IMR-90 (cell line): ENCODE data around the gene HRH1. TPM values are rescaled to one million over a fixed set of nuclear protein-coding genes. Genes with fewer than 3 reads are reported as not detected.
A peak's percentile ranks its signal among the peaks of the same experiment; 100 is the strongest.
"Not testable (repeated sequence)": the region's sequence is repeated elsewhere in the genome, so short reads cannot be mapped to it uniquely, and the experiment has no call there.

ENCODE experiments used
- ATAC-seq: fragments of 200-7000 bp; cut with Tn5 transposase; 2 replicates; pipeline ENCODE4 v1.9.1; 2020; ENCODE audit warnings: low read depth, mild to moderate bottlenecking, moderate library complexity
- BruUV-seq: library from RNA; stranded (reverse); fragments of 400-500 nt; replicated peaks from 2 replicates; lab custom pipeline; 2021; lab: Mats Ljungman, UMichigan
- CTCF ChIA-PET: fragments of 300-600 bp; formaldehyde crosslinking; extraction: SDS; loops from one replicate; lab custom pipeline; 2021; ENCODE audit warnings: antibody characterized with exemption; lab: Yijun Ruan, JAX
- POLR2A ChIA-PET: fragments of 300-600 bp; sonication (Branson Sonifier 250); formaldehyde crosslinking; loops from one replicate; lab custom pipeline; 2022; ENCODE audit warnings: antibody characterized with exemption; ENCODE audit not compliant: unreplicated experiment; lab: Charles Lee
- DNase-seq: peaks from one replicate; pipeline ENCODE4 v3.0.0; 2013
- H2AFZ ChIP-seq: replicated peaks from 2 replicates; pipeline ENCODE3; 2013; ENCODE audit warnings: low read length, mild to moderate bottlenecking; ENCODE audit not compliant: poor library complexity
- H2AK5ac ChIP-seq: 2 replicates; pipeline ENCODE4 v1.6.1; 2013; ENCODE audit warnings: low read depth, low read length, inconsistent platforms
- H2AK9ac ChIP-seq: replicated peaks from 2 replicates; pipeline ENCODE3; 2013; ENCODE audit warnings: mild to moderate bottlenecking, low read depth, low read length, moderate library complexity; ENCODE audit not compliant: poor library complexity
- H2BK120ac ChIP-seq: 2 replicates; pipeline ENCODE4 v1.6.1; 2013; ENCODE audit warnings: low read depth, low read length, inconsistent platforms
- H2BK15ac ChIP-seq: 3 replicates; pipeline ENCODE4 v1.6.1; 2013; ENCODE audit warnings: low read depth, low read length, inconsistent platforms
- H2BK20ac ChIP-seq: 2 replicates; pipeline ENCODE4 v1.6.1; 2013; ENCODE audit warnings: low read depth, mild to moderate bottlenecking, inconsistent platforms, low read length, moderate library complexity
- H2BK5ac ChIP-seq: 2 replicates; pipeline ENCODE4 v1.6.1; 2013; ENCODE audit warnings: mild to moderate bottlenecking, low read depth, low read length, inconsistent platforms; ENCODE audit not compliant: poor library complexity, severe bottlenecking
- H3K14ac ChIP-seq: replicated peaks from 2 replicates; pipeline ENCODE4 v1.6.1; 2013; ENCODE audit warnings: low read depth, low read length, inconsistent platforms
- H3K18ac ChIP-seq: 2 replicates; pipeline ENCODE4 v1.6.1; 2013; ENCODE audit warnings: low read depth, low read length, control low read depth
- H3K23ac ChIP-seq: 2 replicates; pipeline ENCODE4 v1.6.1; 2013; ENCODE audit warnings: low read depth, low read length, inconsistent platforms
- H3K27ac ChIP-seq: 2 replicates; pipeline ENCODE4 v1.5.1; 2013; ENCODE audit warnings: mild to moderate bottlenecking, control low read depth, low read length; ENCODE audit not compliant: insufficient read depth
- H3K27me3 ChIP-seq: 2 replicates; pipeline ENCODE4 v1.6.1; 2013; ENCODE audit warnings: low read length; ENCODE audit not compliant: control insufficient read depth, insufficient read depth
- H3K36me3 ChIP-seq: 2 replicates; pipeline ENCODE4 v1.6.1; 2013; ENCODE audit warnings: low read length, mixed read lengths; ENCODE audit not compliant: control insufficient read depth, insufficient read depth
- H3K4ac ChIP-seq: 2 replicates; pipeline ENCODE4 v1.6.1; 2013; ENCODE audit warnings: low read depth, low read length, inconsistent platforms
- H3K4me1 ChIP-seq: 2 replicates; pipeline ENCODE4 v1.6.1; 2013; ENCODE audit warnings: low read length, mixed read lengths; ENCODE audit not compliant: control insufficient read depth, insufficient read depth
- H3K4me2 ChIP-seq: 2 replicates; pipeline ENCODE4 v1.6.1; 2013; ENCODE audit warnings: low read depth, mild to moderate bottlenecking, control low read depth, low read length, moderate library complexity
- H3K4me3 ChIP-seq: 2 replicates; pipeline ENCODE4 v1.5.1; 2013; ENCODE audit warnings: low read depth, mild to moderate bottlenecking, control low read depth, low read length, moderate library complexity; ENCODE audit not compliant: insufficient read depth
- H3K56ac ChIP-seq: 2 replicates; pipeline ENCODE4 v1.6.1; 2013; ENCODE audit warnings: low read length, inconsistent platforms; ENCODE audit not compliant: insufficient read depth; ENCODE audit errors: extremely low read depth
- H3K79me1 ChIP-seq, 2 experiments: 2 replicates each; pipeline ENCODE4 v1.6.1; 2013; ENCODE audit warnings: low read length in 2 of 2, inconsistent platforms in 1 of 2, low read depth in 1 of 2
- H3K9ac ChIP-seq: 2 replicates; pipeline ENCODE4 v1.6.1; 2013; ENCODE audit warnings: low read depth, low read length, control low read depth
- H3K9me1 ChIP-seq: 2 replicates; pipeline ENCODE4 v1.6.1; 2013; ENCODE audit warnings: low read length, inconsistent platforms; ENCODE audit not compliant: insufficient read depth
- H3K9me3 ChIP-seq: 2 replicates; pipeline ENCODE4 v1.6.1; 2013; ENCODE audit warnings: low read length; ENCODE audit not compliant: control insufficient read depth, insufficient read depth
- H4K20me1 ChIP-seq: 2 replicates; pipeline ENCODE4 v1.6.1; 2013; ENCODE audit warnings: low read length, inconsistent platforms; ENCODE audit not compliant: insufficient read depth
- H4K5ac ChIP-seq: 2 replicates; pipeline ENCODE4 v1.6.1; 2013; ENCODE audit warnings: mild to moderate bottlenecking, low read depth, low read length, control low read depth
- H4K8ac ChIP-seq, 2 experiments: 2 replicates each; pipeline ENCODE4 v1.6.1; 2013; ENCODE audit warnings: low read depth in 2 of 2, low read length in 2 of 2, control low read depth in 1 of 2, inconsistent platforms in 1 of 2
- H4K91ac ChIP-seq: 2 replicates; pipeline ENCODE4 v1.6.1; 2013; ENCODE audit warnings: low read depth, low read length, inconsistent platforms; ENCODE audit not compliant: insufficient read depth
- WGBS, 2 experiments: methylation state at CpG; one replicate each; pipeline versions ENCODE4 v1.1.5 to v1.1.7; 2013; ENCODE audit warnings: missing lambda C conversion rate in 2 of 2; ENCODE audit not compliant: insufficient read length in 1 of 2; ENCODE audit errors: extremely low coverage in 2 of 2; 5-methylcytosine and 5-hydroxymethylcytosine counted together
- dilution Hi-C: fragments of 300-500 bp; cut with HindIII; formaldehyde crosslinking; loops from one replicate; pipeline ENCODE4 v1.14.3; 2018; ENCODE audit warnings: low sequenced_read_pairs; ENCODE audit not compliant: unreplicated experiment
- in situ Hi-C: fragments of 300-500 bp; cut with MboI; formaldehyde crosslinking; loops from 3 replicates; pipeline ENCODE4 v1.14.3; 2019; ENCODE audit warnings: low sequenced_read_pairs, inconsistent platforms, mixed read lengths
- intact Hi-C: fragments of 100-400 bp; cut with micrococcal nuclease; formaldehyde crosslinking; loops from 2 replicates; pipeline ENCODE4 v1.10.0; 2022
- polyA plus RNA-seq, 3 experiments: library from polyadenylated mRNA; depleted of rRNA; stranded (reverse); fragments of >200 nt; gene quantifications; 2 replicates each; pipeline ENCODE4 v1.2.3, GENCODE V29; 2012; ENCODE audit warnings: low replicate concordance in 1 of 3
- total RNA-seq: library from RNA; depleted of rRNA; stranded (reverse); fragments of >200 nt; gene quantifications from 2 replicates; pipeline ENCODE4 v1.2.3, GENCODE V29; 2012

HRH1 gene
- total and polyA plus RNA-seq, 2 of the 4 experiments (the other 2 are of a cell fraction) = 7.6 to 16.1 TPM

DNA sequence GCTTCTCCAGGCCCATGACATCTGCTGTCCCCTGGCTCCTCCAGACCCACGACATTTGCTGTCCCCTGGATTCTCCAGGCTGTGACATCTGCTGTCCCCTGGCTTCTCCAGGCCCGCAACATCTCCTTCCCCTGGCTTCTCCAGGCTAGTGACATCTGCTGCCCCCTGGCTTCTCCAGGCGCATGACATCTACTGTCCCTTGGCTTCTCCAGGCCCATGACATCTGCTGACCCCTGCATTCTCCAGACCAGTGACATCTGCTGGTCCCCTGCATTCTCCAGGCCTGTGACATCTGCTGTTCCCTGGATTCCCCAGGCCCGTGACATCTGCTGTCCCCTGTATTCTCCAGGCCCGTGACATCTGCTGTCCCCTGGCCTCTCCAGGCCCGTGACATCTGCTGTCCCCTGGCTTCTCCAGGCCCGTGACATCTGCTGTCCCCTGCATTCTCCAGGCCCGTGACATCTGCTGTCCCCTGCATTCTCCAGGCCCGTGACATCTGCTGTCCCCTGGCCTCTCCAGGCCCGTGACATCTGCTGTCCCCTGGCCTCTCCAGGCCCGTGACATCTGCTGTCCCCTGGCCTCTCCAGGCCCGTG lies 12.6 kb downstream of the HRH1 start:
- H3K4me2 ChIP-seq, H3K4ac ChIP-seq, BruUV-seq: not testable (repeated sequence)

More for the DNA sequence above, 12.6 kb downstream of the HRH1 start:
- H3K27ac ChIP-seq, H2BK120ac ChIP-seq, CTCF ChIA-PET, H3K9me3 ChIP-seq, H3K18ac ChIP-seq, H4K91ac ChIP-seq, POLR2A ChIA-PET, ATAC-seq, H2AFZ ChIP-seq, H3K23ac ChIP-seq, H3K56ac ChIP-seq, H2BK15ac ChIP-seq, H4K5ac ChIP-seq, dilution Hi-C loops, DNase-seq, H2BK20ac ChIP-seq, H3K9ac ChIP-seq, H4K20me1 ChIP-seq, H3K4me3 ChIP-seq, H2AK9ac ChIP-seq, H3K14ac ChIP-seq, H3K27me3 ChIP-seq, H2BK5ac ChIP-seq, H4K8ac ChIP-seq, intact Hi-C loops: not testable (repeated sequence)
- Histone ChIP-seq H3K79me1 (peaks cover 53 to 88% of the 10 kb centered on the region in 2 experiments), H3K36me3 (peaks cover 16% of the 10 kb centered on the region), H3K9me1 (peaks cover 50% of the 10 kb centered on the region), H2AK5ac (peak overlapping the region; percentile 31; the same call in 1 of the 2 replicates), H3K4me1 (peaks cover 27% of the 10 kb centered on the region)
- in situ Hi-C loops = loop anchor here (25.0 kb wide), 1 partner anchor 170 kb away; no protein-coding TSS in a partner anchor
- 92% methylated on average over 6 of the region's 12 CpGs; no CpG with 5 or more reads in 1 of the 2 experiments for WGBS, 2 experiments
